T-helper 1 cell treated with Interleukin-12 subunit alpha and Interleukin-12 subunit beta and Interleukin-4 antibody, amounts not matched to agents 30 μg/mL and 1 μg/mL, for 36 hours (primary cell): ENCODE data around the gene RAB20.

Experiments used
- H3K27ac Mint-ChIP-seq: one replicate; pipeline ENCODE4 v1.8.0; 2021; ENCODE audit warnings: mild to moderate bottlenecking, mixed read lengths
- H3K27me3 Mint-ChIP-seq: one replicate; pipeline ENCODE4 v1.8.0; 2021; ENCODE audit warnings: low read depth, mixed read lengths
- H3K36me3 Mint-ChIP-seq: one replicate; pipeline ENCODE4 v1.8.0; 2021; ENCODE audit warnings: low read depth, mixed read lengths
- H3K4me1 Mint-ChIP-seq: one replicate; pipeline ENCODE4 v1.8.0; 2021; ENCODE audit warnings: low read depth, mixed read lengths
- H3K4me3 Mint-ChIP-seq: one replicate; pipeline ENCODE4 v1.8.0; 2021; ENCODE audit warnings: mild to moderate bottlenecking, moderate library complexity, mixed read lengths
- H3K9me3 Mint-ChIP-seq: one replicate; pipeline ENCODE4 v1.8.0; 2021; ENCODE audit warnings: mixed read lengths

The RAB20 gene

DNA sequence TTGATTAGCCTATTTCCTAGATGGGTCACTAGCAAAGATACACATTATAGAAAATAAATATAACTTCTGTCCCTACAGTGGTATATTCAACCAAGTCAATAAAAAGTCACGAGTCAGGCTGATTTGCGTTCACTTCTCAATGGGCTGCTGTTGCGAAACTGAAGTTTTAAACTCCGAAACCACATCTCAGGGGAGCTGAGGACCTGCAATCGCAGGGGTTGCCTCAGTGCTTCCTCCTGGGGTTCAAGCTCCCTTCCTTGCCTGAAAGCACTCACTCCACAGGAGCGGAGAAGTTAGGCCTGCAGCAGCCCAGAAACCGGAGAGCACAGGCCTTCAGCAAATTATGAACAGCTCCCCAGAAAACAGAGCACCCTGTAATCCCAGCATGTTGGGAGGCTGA is 39.6 kb downstream of the RAB20 start:
- no peak overlapping the region for H3K4me3 Mint-ChIP-seq
- no peak overlapping the region for H3K27ac Mint-ChIP-seq
- peaks cover 16% of the 10 kb centered on the region for H3K4me1 Mint-ChIP-seq
- no peaks in the 10 kb centered on the region for H3K27me3 Mint-ChIP-seq
- H3K36me3 Mint-ChIP-seq, result no peaks in the 10 kb centered on the region
- H3K9me3 Mint-ChIP-seq, result no peaks in the 10 kb centered on the region

DNA sequence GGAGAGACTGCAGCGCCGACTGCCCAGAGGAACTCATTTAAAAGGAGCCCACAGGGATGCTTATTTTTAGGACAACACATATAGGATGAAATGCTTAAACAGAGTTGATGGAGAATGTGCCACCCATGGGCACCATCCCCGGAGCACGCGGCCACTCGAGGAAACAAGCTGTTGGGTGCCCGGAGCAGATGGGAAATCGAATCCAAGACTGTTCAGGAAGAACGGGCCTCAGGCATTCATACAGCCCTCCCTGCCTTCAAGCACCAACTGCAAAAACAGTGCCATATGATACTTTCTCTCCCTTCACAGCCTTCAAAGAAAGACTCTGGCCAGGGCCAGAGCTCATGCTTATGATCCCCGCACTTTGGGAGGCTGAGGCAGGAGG is 40.2 kb downstream of the RAB20 start:
- H3K4me1 Mint-ChIP-seq, result peaks cover 16% of the 10 kb centered on the region
- H3K27ac Mint-ChIP-seq, result no peak overlapping the region
- H3K27me3 Mint-ChIP-seq, result no peaks in the 10 kb centered on the region
- no peak overlapping the region for H3K4me3 Mint-ChIP-seq
- H3K36me3 Mint-ChIP-seq, result no peaks in the 10 kb centered on the region
- H3K9me3 Mint-ChIP-seq, result no peaks in the 10 kb centered on the region

DNA sequence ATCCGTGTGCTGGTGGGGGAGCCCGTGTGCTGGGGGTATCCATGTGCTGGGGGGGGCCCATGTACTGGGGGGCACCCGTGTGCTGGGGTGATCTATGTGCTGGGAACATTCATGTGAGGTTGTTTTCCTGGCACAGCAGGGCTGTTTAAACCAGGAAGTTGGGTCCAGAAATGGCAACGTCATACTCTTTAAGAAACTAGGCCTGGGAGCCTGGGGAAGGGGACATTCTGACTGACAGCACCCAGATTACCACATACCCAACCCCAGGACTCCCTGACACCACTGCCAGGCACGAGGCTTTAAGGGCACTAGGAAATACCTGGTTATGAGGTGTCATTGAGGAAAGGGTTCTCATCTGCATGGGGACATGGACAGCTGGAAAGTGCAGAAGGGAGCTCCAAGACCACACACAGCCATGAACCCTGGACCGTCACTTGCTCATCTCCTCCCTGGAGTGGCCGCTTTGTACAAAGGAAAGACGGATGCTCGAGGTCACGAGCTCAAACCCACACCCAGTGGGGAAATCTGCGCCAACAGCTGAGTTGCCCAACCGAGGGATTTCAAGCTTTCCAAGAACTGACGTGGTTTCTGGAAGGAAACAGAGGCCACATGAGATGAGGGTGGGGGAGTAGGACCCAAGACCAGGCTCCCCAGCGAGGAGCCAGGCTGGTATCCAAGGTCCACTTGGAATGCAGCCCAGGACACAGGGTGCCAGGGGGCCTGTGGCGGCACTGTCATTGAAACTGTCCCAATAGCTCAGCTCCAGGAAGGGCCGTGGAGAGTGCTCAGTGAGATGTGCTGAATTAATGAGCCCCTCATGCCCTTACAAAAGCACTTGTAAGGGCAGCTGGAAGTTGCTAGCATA is 40.9 kb downstream of the RAB20 start:
- no peak overlapping the region for H3K4me3 Mint-ChIP-seq
- no peaks in the 10 kb centered on the region for H3K36me3 Mint-ChIP-seq
- H3K4me1 Mint-ChIP-seq, result peaks cover 16% of the 10 kb centered on the region
- no peaks in the 10 kb centered on the region for H3K9me3 Mint-ChIP-seq
- H3K27ac Mint-ChIP-seq, result no peak overlapping the region
- no peaks in the 10 kb centered on the region for H3K27me3 Mint-ChIP-seq

DNA sequence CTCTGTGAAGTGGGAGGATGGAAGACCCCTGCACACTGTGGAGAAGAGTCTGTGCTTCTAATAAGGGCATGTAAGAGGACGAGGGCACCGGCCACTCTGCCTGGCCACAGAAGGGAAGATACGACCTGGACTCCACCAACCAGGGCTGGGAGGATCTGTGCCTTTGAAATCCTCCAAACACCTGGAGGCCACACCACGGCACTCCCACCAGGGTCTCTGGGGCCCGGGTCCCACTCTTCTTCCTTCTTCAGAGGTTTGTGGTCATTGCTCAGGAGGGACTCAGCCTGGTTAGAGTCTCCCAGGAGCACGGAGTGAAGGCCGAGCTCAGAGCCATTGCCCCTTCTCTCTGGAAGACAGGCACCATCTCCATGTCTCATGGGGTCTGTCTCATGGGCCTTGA is 42.0 kb downstream of the RAB20 start:
- H3K27me3 Mint-ChIP-seq, result no peaks in the 10 kb centered on the region
- H3K4me3 Mint-ChIP-seq, result no peak overlapping the region
- H3K4me1 Mint-ChIP-seq, result peaks cover 17% of the 10 kb centered on the region
- no peaks in the 10 kb centered on the region for H3K36me3 Mint-ChIP-seq
- no peak overlapping the region for H3K27ac Mint-ChIP-seq
- no peaks in the 10 kb centered on the region for H3K9me3 Mint-ChIP-seq

DNA sequence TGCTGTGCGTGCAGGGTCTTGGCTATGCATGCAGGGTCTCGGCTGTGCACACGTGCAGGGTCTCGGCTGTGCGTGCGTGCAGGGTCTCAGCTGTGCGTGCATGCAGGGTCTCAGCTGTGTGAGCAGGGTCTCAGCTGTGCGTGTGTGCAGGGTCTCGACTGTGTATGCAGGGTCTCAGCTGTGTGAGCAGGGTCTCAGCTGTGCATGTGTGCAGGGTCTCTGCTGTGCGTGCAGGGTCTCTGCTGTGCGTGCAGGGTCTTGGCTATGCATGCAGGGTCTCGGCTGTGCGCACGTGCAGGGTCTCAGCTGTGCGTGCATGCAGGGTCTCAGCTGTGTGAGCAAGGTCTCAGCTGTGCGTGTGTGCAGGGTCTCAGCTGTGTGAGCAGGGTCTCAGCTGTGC is 42.5 kb downstream of the RAB20 start:
- Mint-ChIP-seq H3K36me3 (no peaks in the 10 kb centered on the region), H3K27ac (no peak overlapping the region), H3K9me3 (no peaks in the 10 kb centered on the region), H3K27me3 (no peaks in the 10 kb centered on the region), H3K4me3 (no peak overlapping the region), H3K4me1 (peaks cover 12% of the 10 kb centered on the region)

DNA sequence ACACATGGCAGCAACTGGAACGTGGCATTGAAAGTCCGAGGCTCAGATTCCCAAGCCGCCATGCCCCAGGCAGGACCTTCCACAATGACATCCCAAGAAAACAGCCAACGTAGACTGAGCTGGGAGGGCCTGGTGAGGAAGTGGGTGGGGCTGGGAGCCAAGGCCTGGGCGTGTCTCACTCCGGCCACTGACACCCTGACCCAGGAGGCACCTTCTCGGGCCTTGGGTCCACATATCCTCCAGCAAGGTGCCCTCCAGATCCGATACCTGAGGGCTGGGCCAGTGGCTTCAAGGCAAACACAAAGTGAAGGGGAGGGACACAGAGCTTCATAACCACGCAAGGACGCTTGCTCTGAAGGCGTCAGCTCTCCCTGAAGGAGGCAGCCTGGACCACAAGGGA is 43.0 kb downstream of the RAB20 start:
- H3K4me1 Mint-ChIP-seq, result peaks cover 12% of the 10 kb centered on the region
- H3K27ac Mint-ChIP-seq, result no peak overlapping the region
- no peaks in the 10 kb centered on the region for H3K36me3 Mint-ChIP-seq
- H3K4me3 Mint-ChIP-seq, result no peak overlapping the region
- H3K9me3 Mint-ChIP-seq, result no peaks in the 10 kb centered on the region
- H3K27me3 Mint-ChIP-seq, result no peaks in the 10 kb centered on the region

DNA sequence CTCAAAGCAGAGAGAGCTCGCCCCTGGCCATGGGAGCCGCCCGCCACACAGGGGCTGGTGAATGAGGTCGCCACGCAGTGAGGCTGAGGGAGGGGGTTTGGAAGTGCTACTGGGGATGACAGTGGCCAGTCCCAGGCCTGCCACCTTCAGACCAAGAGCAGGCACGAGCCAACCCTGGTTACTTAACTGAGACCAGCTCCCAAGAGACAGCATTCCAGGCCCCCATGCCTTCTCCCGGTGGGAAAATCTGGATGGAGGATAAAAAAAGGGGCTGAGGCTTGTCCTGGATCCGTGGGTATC is 43.3 kb downstream of the RAB20 start:
- no peaks in the 10 kb centered on the region for H3K9me3 Mint-ChIP-seq

DNA sequence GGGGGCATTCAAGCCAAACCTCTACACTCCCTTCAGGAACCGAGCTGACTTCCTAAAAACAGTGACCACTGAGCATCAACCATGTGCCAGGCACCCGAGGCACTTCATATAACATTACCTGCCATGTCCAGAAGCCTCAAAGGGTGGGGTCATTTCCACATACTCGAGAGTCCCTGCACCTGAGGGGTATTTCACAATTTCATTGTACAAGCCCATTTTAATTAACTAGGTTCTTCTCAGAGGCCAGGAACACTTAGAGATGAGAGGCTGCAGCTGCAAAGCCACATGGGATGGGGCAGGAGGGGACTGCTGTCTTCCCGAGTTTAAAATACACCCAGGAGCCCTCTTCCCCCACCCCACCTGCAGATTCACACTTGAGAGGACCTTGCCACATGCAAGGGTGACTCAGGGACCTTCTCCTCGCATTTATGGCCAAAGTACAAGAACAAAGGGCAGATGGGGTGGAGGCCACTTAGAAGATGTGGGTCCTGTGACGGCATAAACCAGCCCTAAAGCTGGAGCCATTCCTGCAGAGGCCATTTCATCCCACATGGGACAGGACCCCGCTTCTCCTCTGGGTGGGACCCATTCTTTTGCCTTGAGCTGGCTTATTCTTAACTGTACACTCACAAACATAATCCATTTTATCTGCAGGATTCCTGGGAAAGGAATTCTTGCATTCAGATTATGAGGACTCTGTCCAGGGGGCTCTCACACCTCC is 43.9 kb downstream of the RAB20 start:
- H3K27me3 Mint-ChIP-seq, result no peaks in the 10 kb centered on the region
- no peaks in the 10 kb centered on the region for H3K36me3 Mint-ChIP-seq
- H3K4me1 Mint-ChIP-seq, result peaks cover 12% of the 10 kb centered on the region
- no peak overlapping the region for H3K4me3 Mint-ChIP-seq
- H3K9me3 Mint-ChIP-seq, result no peaks in the 10 kb centered on the region
- H3K27ac Mint-ChIP-seq, result no peak overlapping the region

More for the DNA sequence above, 43.3 kb downstream of the RAB20 start:
- H3K4me1 Mint-ChIP-seq, result peaks cover 12% of the 10 kb centered on the region
- no peaks in the 10 kb centered on the region for H3K27me3 Mint-ChIP-seq
- no peaks in the 10 kb centered on the region for H3K36me3 Mint-ChIP-seq
- H3K4me3 Mint-ChIP-seq, result no peak overlapping the region
- H3K27ac Mint-ChIP-seq, result no peak overlapping the region

DNA sequence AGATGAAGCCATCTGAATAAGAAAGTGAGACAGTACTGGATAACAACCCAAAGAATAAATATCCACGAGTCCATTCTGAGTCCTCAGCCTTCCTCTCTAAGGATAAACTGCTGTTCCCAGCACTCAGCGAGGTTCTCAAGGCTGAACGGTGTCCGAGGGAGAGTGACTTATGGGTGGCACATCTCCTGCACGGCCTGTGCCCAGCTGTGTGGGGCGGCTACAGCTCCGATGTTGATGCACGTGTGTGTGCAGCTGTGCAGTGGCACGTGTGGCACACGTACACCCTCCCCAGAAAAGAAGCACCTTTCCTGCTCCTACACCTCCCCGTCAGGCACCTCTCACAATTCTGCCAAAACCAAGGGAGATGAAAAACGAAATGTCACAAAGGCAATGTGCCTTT is 45.0 kb downstream of the RAB20 start:
- no peaks in the 10 kb centered on the region for H3K36me3 Mint-ChIP-seq
- H3K27ac Mint-ChIP-seq, result no peak overlapping the region
- no peaks in the 10 kb centered on the region for H3K27me3 Mint-ChIP-seq
- no peaks in the 10 kb centered on the region for H3K9me3 Mint-ChIP-seq
- no peak overlapping the region for H3K4me3 Mint-ChIP-seq
- H3K4me1 Mint-ChIP-seq, result peaks cover 10% of the 10 kb centered on the region

DNA sequence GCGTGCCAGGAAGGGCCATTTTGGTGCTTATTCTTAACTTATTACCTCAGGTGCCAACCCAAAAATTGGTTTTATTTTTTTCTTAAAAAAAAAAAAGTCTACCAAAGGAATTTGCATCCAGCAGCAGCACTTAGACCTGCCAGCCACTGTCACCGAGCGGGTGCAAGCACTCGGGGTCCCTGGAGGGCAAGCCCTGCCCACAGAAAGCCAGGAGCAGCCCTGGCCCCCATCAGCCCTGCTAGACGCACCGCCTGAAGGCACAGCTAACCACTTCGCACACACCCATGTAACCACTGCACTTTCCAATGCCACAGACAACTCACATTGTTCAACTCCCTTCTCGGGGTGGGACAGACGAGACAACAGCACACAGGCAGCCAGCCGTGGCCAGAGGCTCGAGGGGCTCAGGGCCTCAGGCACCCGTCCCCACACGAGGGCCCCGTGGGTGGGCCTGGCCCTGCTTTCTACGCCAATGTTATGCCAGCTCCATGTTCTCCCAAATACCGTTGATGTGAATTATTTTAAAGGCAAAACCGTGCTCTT is 49.3 kb downstream of the RAB20 start:
- Mint-ChIP-seq H3K4me1 (peaks cover 6% of the 10 kb centered on the region), H3K9me3 (no peaks in the 10 kb centered on the region), H3K27me3 (no peaks in the 10 kb centered on the region), H3K4me3 (no peak overlapping the region), H3K27ac (no peak overlapping the region), H3K36me3 (no peaks in the 10 kb centered on the region)

DNA sequence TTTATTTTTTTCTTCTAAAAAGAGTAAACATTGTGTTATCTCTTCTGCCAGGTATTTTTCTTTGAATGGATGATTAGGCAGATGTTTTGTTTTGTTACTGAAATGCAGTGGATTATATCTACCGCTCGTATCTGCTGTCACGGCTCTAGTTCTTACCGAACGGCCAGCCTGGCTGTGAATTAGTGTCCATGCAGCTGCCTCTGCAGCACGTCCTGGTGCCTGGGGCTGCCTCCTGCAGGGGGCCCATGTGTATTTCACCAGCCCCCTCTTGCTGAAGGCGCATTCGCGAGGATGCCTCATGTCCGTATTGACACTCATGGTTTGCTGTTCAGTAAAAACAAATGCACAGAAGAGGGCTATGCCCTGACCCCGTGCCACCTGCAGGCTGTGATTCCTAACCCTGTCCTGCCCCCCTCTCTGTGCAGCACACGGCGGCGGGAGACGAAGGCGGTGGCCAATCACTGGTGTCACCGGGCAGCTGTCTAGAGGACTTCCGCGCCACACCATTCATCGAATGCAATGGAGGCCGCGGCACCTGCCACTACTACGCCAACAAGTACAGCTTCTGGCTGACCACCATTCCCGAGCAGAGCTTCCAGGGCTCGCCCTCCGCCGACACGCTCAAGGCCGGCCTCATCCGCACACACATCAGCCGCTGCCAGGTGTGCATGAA is 49.9 kb downstream of the RAB20 start:
- Mint-ChIP-seq H3K9me3 (no peaks in the 10 kb centered on the region), H3K4me3 (no peak overlapping the region), H3K27me3 (no peaks in the 10 kb centered on the region), H3K4me1 (peaks cover 6% of the 10 kb centered on the region), H3K27ac (no peak overlapping the region), H3K36me3 (no peaks in the 10 kb centered on the region)

DNA sequence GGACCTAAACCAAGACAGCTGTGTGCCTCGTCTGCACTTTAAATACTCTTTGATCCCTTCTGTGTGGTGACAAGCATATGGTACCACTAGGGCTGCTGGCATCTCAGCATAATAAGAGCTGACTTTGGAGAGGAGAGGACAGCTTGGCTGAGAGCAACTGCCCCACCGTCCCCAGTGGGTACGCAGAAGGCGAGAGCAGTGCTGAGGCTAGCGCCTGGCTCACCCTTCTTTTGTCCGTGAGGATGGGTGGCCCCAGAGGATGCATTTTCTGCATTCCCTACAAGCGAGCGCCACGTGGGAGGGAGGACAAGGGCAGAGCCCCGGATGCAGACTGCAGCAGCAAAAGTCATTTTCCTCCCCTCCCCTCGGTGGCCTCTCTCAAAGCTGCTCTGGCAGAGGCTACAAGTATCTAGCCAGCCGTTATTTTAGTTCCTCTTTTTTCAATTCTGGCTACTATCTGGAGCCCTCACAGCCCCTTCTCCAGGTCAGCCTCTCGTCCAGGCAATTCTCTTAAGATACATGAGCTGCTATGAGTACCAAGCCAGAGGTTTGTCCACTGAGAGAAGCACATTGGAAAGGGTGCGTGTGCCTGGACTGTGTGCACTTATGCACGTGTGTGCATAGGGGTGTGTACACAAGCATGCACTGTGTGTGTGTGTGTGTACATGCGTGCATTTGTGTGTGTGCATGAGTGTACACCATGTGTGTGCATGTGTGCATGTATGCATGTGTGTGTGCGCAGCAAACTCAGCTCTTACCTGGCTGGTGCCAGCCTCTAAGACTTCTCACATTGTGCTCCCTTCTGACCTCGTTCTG is 51.3 kb downstream of the RAB20 start:
- H3K36me3 Mint-ChIP-seq, result no peaks in the 10 kb centered on the region

DNA sequence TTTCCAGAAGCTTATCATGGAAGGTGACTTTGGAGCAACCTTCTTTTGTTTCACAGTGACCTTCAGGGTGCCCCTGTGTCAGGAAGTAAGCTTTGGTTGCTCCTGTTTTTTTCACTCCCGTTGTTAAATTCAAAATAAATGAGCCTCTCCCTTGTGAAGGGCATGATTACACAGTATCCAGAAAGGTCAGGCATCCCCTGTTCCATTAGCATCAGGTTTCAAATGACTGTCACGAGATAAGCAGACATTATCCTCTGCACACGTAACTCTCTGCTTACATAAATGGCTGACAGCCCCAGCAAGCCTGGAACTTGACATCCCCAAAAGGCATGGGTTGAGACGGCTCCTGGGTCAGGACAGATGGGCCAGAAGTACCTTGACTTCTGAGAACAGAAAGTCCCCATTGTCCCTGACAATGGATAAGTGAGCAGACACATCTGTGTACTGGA is 52.0 kb downstream of the RAB20 start:
- Mint-ChIP-seq H3K4me3 (no peak overlapping the region), H3K4me1 (no peaks in the 10 kb centered on the region), H3K36me3 (no peaks in the 10 kb centered on the region), H3K27me3 (no peaks in the 10 kb centered on the region), H3K9me3 (no peaks in the 10 kb centered on the region), H3K27ac (no peak overlapping the region)

More for the DNA sequence above, 51.3 kb downstream of the RAB20 start:
- no peaks in the 10 kb centered on the region for H3K27me3 Mint-ChIP-seq
- H3K9me3 Mint-ChIP-seq, result no peaks in the 10 kb centered on the region
- H3K4me3 Mint-ChIP-seq, result no peak overlapping the region
- no peak overlapping the region for H3K27ac Mint-ChIP-seq
- H3K4me1 Mint-ChIP-seq, result peaks cover 4% of the 10 kb centered on the region
